WERI-Rb-1 (cell line): ENCODE data around the gene KCNN3.

ENCODE experiments used
- DNase-seq: peaks from one replicate; pipeline ENCODE4 v3.0.0-alpha.2; 2020
- H3K27ac ChIP-seq: fragments of 250-450 bp; sonication (Bioruptor Pico); 2 replicates; pipeline ENCODE4 v1.5.1; 2020; ENCODE audit warnings: mild to moderate bottlenecking, moderate library complexity
- H3K27me3 ChIP-seq: fragments of 250-450 bp; sonication (Bioruptor Pico); 2 replicates; pipeline ENCODE4 v1.5.1; 2021; ENCODE audit warnings: mild to moderate bottlenecking, low read depth, moderate library complexity; ENCODE audit not compliant: insufficient read depth, severe bottlenecking
- H3K36me3 ChIP-seq: fragments of 250-450 bp; sonication (Bioruptor Pico); 2 replicates; pipeline ENCODE4 v1.5.1; 2020; ENCODE audit warnings: mild to moderate bottlenecking, moderate library complexity
- H3K4me3 ChIP-seq: 2 replicates; pipeline ENCODE4 v1.5.1; 2011; ENCODE audit warnings: low read depth, mild to moderate bottlenecking, control low read depth, low read length
- H3K9me3 ChIP-seq: fragments of 250-450 bp; sonication (Bioruptor Pico); 2 replicates; pipeline ENCODE4 v1.5.1; 2021; ENCODE audit warnings: mild to moderate bottlenecking, moderate library complexity; ENCODE audit not compliant: severe bottlenecking
- CTCF ChIP-seq: IDR thresholded peaks from 2 replicates; pipeline ENCODE4 v1.5.1; 2011; ENCODE audit warnings: low read depth, mild to moderate bottlenecking, control low read depth, inconsistent platforms, low read length

KCNN3 gene

GRCh38 chr1:154772606-154773506 is 97.2 kb downstream of the KCNN3 start:
- no peak overlapping the region for H3K4me3 ChIP-seq
- no peaks in the 10 kb centered on the region for H3K36me3 ChIP-seq
- TF ChIP-seq CTCF: peak; percentile 72
- no peak overlapping the region for H3K27ac ChIP-seq
- peak; percentile 74 for DNase-seq
- no peaks in the 10 kb centered on the region for H3K27me3 ChIP-seq
- H3K9me3 ChIP-seq: no peaks in the 10 kb centered on the region

GRCh38 chr1:154772056-154772455 is 98.0 kb downstream of the KCNN3 start:
- DNase-seq: no peak
- Histone ChIP-seq H3K4me3 (no peak overlapping the region), H3K9me3 (no peaks in the 10 kb centered on the region), H3K27me3 (no peaks in the 10 kb centered on the region), H3K36me3 (no peaks in the 10 kb centered on the region), H3K27ac (no peak overlapping the region)
- TF ChIP-seq CTCF: no peak

GRCh38 chr1:154770897-154771594 is 99.0 kb downstream of the KCNN3 start:
- DNase-seq: no peak
- TF ChIP-seq CTCF: no peak
- no peak overlapping the region for H3K27ac ChIP-seq
- no peaks in the 10 kb centered on the region for H3K36me3 ChIP-seq
- no peak overlapping the region for H3K4me3 ChIP-seq
- no peaks in the 10 kb centered on the region for H3K9me3 ChIP-seq
- H3K27me3 ChIP-seq: no peaks in the 10 kb centered on the region

- peaks cover 6% of the 10 kb centered on the region for H3K27me3 ChIP-seq
- no peaks in the 10 kb centered on the region for H3K9me3 ChIP-seq
- no peak overlapping the region for H3K4me3 ChIP-seq
- DNase-seq: no peak
- no peaks in the 10 kb centered on the region for H3K36me3 ChIP-seq
- no peak for TF ChIP-seq CTCF
- no peak overlapping the region for H3K27ac ChIP-seq
These were observed 100.7 kb downstream of the KCNN3 start for GRCh38 chr1:154769193-154769895.

GRCh38 chr1:154768456-154769125 is 101.5 kb downstream of the KCNN3 start:
- no peak for DNase-seq
- peaks cover 12% of the 10 kb centered on the region for H3K27me3 ChIP-seq
- H3K36me3 ChIP-seq: no peaks in the 10 kb centered on the region

More at GRCh38 chr1:154768456-154769125, 101.5 kb downstream of the KCNN3 start:
- H3K9me3 ChIP-seq: no peaks in the 10 kb centered on the region
- no peak overlapping the region for H3K4me3 ChIP-seq
- no peak for TF ChIP-seq CTCF
- H3K27ac ChIP-seq: no peak overlapping the region
